Measurements from ENCODE around the gene DOK7.

GRCh38 chr4:3462790-3463415, at the start of gene DOK7:
- TF ChIP-seq CTCF (IDR thresholded peaks at IDR 0.05) (no peak), POLR2A (IDR thresholded peaks at IDR 0.05) (no peak)

Data from testis (tissue), 2 donors.